ENCODE measurements around the gene FSD1. TPM values are rescaled to one million over a fixed set of nuclear protein-coding genes. Genes with fewer than 3 reads are reported as not detected.

The FSD1 gene
- total RNA-seq, 1 donor from 2014 or later: 15.6 TPM

- peaks cover 89% of the 10 kb centered on the region for H3K4me1 Mint-ChIP-seq (ENCODE audit: unreplicated experiment)
- H3K36me3 Mint-ChIP-seq (ENCODE audit: unreplicated experiment): no peaks in the 10 kb centered on the region
- H3K9me3 Mint-ChIP-seq (ENCODE audit: unreplicated experiment): no peaks in the 10 kb centered on the region
- no peak overlapping the region for H3K4me3 Mint-ChIP-seq (ENCODE audit: unreplicated experiment)
- H3K27me3 Mint-ChIP-seq (ENCODE audit: unreplicated experiment): no peaks in the 10 kb centered on the region
- no peak for TF ChIP-seq CTCF (IDR thresholded peaks at IDR 0.05)
- peak overlapping the region; percentile 90 for H3K27ac Mint-ChIP-seq (ENCODE audit: unreplicated experiment)
- no peak for DNase-seq (ENCODE audit: extremely low spot score, unreplicated experiment)
These were observed 68.6 kb downstream of the FSD1 start for GRCh38 chr19:4373013-4373367.

Other genes starting within 250 kb of the FSD1 start
- gene ZBTB7A, start 237.7 kb upstream of the FSD1 start, total RNA-seq: 29.4 and 30.0 TPM in 2 replicates
- 174 and 182 TPM in 2 replicates for gene MAP2K2, start 180.5 kb upstream of the FSD1 start, total RNA-seq
- gene CREB3L3, start 151.0 kb upstream of the FSD1 start, total RNA-seq: not detected in 2 replicates
- 23.9 and 26.0 TPM in 2 replicates for gene SIRT6, start 122.0 kb upstream of the FSD1 start, total RNA-seq
- gene ANKRD24, start 121.9 kb upstream of the FSD1 start, total RNA-seq: 0.73 and 0.89 TPM in 2 replicates
- gene EBI3, start 75.1 kb upstream of the FSD1 start, total RNA-seq: 1.0 and 1.6 TPM in 2 replicates
- gene YJU2, start 57.5 kb upstream of the FSD1 start, total RNA-seq: 21.0 and 21.7 TPM in 2 replicates
- gene SHD, start 25.3 kb upstream of the FSD1 start, total RNA-seq: 0.21 TPM in 1 of 2 replicates, not detected in the other
- not detected in 2 replicates for gene TMIGD2, start 2.2 kb upstream of the FSD1 start, total RNA-seq
- gene STAP2, start 34.2 kb downstream of the FSD1 start, total RNA-seq: 2.7 and 5.9 TPM in 2 replicates
- gene MPND, start 39.0 kb downstream of the FSD1 start, total RNA-seq: 14.2 and 20.0 TPM in 2 replicates
- 105 and 115 TPM in 2 replicates for gene SH3GL1, start 95.9 kb downstream of the FSD1 start, total RNA-seq
- 9.7 and 14.0 TPM in 2 replicates for gene CHAF1A, start 98.0 kb downstream of the FSD1 start, total RNA-seq
- 96.8 and 106 TPM in 2 replicates for gene UBXN6, start 153.2 kb downstream of the FSD1 start, total RNA-seq
- 59.8 and 68.8 TPM in 2 replicates for gene HDGFL2, start 167.7 kb downstream of the FSD1 start, total RNA-seq
- not detected in 2 replicates for gene PLIN4, start 213.9 kb downstream of the FSD1 start, total RNA-seq
- not detected in 2 replicates for gene PLIN5, start 230.6 kb downstream of the FSD1 start, total RNA-seq
- gene LRG1, start 235.4 kb downstream of the FSD1 start, total RNA-seq: not detected in 2 replicates